ENCODE results near the gene GRIK4.

DNA sequence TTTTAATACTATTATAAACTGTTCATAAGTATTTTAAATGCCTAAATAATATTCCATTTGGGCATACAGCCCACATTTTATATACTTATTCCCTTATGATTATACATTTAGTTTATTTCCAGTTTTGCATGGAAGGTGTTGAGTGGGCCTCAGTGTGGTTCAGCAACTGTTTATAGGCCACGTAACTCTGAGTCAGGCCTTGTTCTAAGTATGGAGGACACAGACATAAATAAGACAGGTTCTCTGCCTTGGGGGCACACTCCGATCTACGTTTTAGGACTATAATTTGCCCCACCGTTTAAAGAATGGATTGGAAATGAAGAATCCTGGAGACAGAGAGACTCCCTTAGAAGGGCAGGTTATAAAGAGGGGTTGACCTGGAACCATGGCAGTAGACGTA, 300.2 kb downstream of the GRIK4 start:
- TF ChIP-seq EZH2 (IDR thresholded peaks at IDR 0.05; ENCODE audit: insufficient read depth, poor library complexity, severe bottlenecking): no peak
- no peak for TF ChIP-seq EZH2phosphoT487 (IDR thresholded peaks at IDR 0.05; ENCODE audit: insufficient read depth, low read depth)
